NT2/D1 (cell line): ENCODE results near the gene MCM7.

Experiments used
- SUZ12 ChIP-seq: IDR thresholded peaks from 2 replicates; pipeline ENCODE4 v1.6.1; 2011; ENCODE audit not compliant: insufficient read length, insufficient read depth; ENCODE audit errors: extremely low read depth
- YY1 ChIP-seq: IDR thresholded peaks from 2 replicates; pipeline ENCODE4 v1.6.1; 2011; ENCODE audit not compliant: insufficient read length, insufficient read depth
- ZNF274 ChIP-seq: IDR thresholded peaks from 2 replicates; pipeline ENCODE4 v1.6.1; 2011; ENCODE audit warnings: mild to moderate bottlenecking, low read depth, low read length

DNA sequence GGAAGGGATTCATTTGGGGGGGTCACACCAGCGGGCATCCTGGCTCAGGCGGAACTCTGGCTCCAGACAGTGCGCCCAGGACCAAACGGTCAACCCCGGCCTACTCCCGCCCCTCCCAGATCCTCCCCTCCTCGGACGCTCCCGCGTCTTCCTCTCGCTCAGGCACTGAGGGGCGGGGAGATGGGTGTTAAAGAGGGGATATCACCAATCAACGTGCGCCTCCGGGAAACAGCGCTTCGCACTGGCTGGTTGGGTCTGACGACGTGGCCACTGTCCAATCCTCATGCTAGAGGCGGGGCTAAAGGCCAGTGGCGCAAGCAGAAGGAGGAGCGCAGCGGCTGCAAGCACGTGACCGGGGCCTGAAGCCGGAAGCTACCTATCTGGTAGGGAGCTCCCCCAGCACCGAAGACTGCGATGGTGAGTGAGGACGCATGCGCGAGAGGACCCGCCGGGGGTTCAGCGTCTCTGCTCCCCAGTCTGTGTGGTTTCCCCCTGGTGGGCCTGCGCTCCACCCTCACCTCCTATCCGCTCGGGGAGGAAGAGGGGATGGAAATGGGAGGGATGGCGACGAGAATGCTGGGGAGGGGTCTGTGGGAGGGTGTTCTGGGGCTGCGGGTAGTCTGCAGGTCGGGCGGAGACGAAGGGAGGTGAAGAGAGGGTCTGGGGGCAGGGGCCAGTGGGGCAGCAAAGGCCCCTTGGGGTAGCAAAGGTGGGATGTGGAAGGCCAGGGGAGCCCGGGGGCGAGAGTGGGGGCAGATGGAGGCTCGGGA is 47.5 kb upstream of the MCM7 start, which contains the start of gene LAMTOR4:
- no peak for TF ChIP-seq YY1
- TF ChIP-seq ZNF274: no peak
- TF ChIP-seq SUZ12: no peak
